Left lung (tissue), 10 donors: ENCODE data around the gene SLBP. TPM values are rescaled to one million over a fixed set of nuclear protein-coding genes. Genes with fewer than 3 reads are reported as not detected.

Experiments used
- ATAC-seq: fragments of 200-7000 bp; cut with Tn5 transposase; one replicate; pipeline ENCODE4 v1.9.1; 2020; ENCODE audit warnings: moderate library complexity
- DNase-seq, 4 donors: peaks; one replicate each; pipeline ENCODE4 v3.0.0-alpha.2; 2013 to 2020
- H3K27ac ChIP-seq, 2 donors: fragments of 200-600 bp; sonication (generic) in 1 of 2; one replicate each; pipeline versions ENCODE4 v1.5.0 to v1.8.0; 2020 to 2021
- H3K27me3 ChIP-seq, 2 donors: fragments of 200-600 bp; sonication (generic) in 1 of 2; one replicate each; pipeline versions ENCODE4 v1.5.0 to v1.8.0; 2020 to 2021
- H3K36me3 ChIP-seq, 2 donors: fragments of 200-600 bp; sonication (generic) in 1 of 2; one replicate each; pipeline versions ENCODE4 v1.5.0 to v1.8.0; 2020 to 2021
- H3K4me1 ChIP-seq, 2 donors: fragments of 200-600 bp; one replicate each; pipeline ENCODE4 v1.8.0; 2021
- H3K4me3 ChIP-seq, 2 donors: fragments of 200-600 bp; sonication (generic) in 1 of 2; one replicate each; pipeline versions ENCODE4 v1.5.0 to v1.8.0; 2020 to 2021; ENCODE audit warnings: mild to moderate bottlenecking in 1 of 2
- H3K9me3 ChIP-seq, 2 donors: fragments of 200-600 bp; sonication (generic) in 1 of 2; one replicate each; pipeline versions ENCODE4 v1.5.0 to v1.8.0; 2020 to 2021
- intact Hi-C, 2 donors: fragments of 100-400 bp; cut with DNase I; formaldehyde crosslinking; loops; one replicate each; pipeline versions ENCODE4 v1.11.2 to v1.14.2; 2022
- polyA plus RNA-seq, 6 donors: library from polyadenylated mRNA; unstranded; fragments of 120-200 nt; gene quantifications; one replicate each; pipeline ENCODE4 v1.2.1, GENCODE V29; 2013; ENCODE audit not compliant: insufficient read length in 6 of 6
- total RNA-seq, 2 donors: library from RNA; stranded (reverse); fragmentation: NEBNext Ultra II Directional; extraction: Animal tissue kit (Norgen Biotek cat#: 25700); gene quantifications; one replicate each; pipeline ENCODE4 v1.2.1, GENCODE V29; 2021
- TF ChIP-seq, protein P1 (sequence below), 2 donors: fragments of 200-600 bp; sonication (generic) in 1 of 2; IDR thresholded peaks; one replicate each; pipeline versions ENCODE4 v1.5.0 to v1.8.0; 2021; ENCODE audit warnings: antibody characterized with exemption in 2 of 2
- donor health status: DM: no; HTN: yes; CAD: no.
- donor health status: DM: no; HTN: no; CAD: no.

Gene SLBP
- total and polyA plus RNA-seq, 8 donors: 39.1 to 73.0 (median 60.0) TPM

GRCh38 chr4:1666391-1666790 is 45.7 kb downstream of the SLBP start:
- no peak for DNase-seq
- intact Hi-C loops: no loop called here

GRCh38 chr4:1664141-1664540 is 48.0 kb downstream of the SLBP start:
- ATAC-seq: no peak
- Histone ChIP-seq H3K9me3 (no peaks in the 10 kb centered on the region), H3K4me1 (no peaks in the 10 kb centered on the region), H3K4me3 (no peak overlapping the region), H3K27me3 (no peaks in the 10 kb centered on the region), H3K27ac (no peak overlapping the region), H3K36me3 (no peaks in the 10 kb centered on the region)
- DNase-seq: no peak
- intact Hi-C loops: no loop called here
- TF ChIP-seq, protein P1, sequence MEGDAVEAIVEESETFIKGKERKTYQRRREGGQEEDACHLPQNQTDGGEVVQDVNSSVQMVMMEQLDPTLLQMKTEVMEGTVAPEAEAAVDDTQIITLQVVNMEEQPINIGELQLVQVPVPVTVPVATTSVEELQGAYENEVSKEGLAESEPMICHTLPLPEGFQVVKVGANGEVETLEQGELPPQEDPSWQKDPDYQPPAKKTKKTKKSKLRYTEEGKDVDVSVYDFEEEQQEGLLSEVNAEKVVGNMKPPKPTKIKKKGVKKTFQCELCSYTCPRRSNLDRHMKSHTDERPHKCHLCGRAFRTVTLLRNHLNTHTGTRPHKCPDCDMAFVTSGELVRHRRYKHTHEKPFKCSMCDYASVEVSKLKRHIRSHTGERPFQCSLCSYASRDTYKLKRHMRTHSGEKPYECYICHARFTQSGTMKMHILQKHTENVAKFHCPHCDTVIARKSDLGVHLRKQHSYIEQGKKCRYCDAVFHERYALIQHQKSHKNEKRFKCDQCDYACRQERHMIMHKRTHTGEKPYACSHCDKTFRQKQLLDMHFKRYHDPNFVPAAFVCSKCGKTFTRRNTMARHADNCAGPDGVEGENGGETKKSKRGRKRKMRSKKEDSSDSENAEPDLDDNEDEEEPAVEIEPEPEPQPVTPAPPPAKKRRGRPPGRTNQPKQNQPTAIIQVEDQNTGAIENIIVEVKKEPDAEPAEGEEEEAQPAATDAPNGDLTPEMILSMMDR (IDR thresholded peaks at IDR 0.05): no peak

More at GRCh38 chr4:1666391-1666790, 45.7 kb downstream of the SLBP start:
- TF ChIP-seq, protein P1 (IDR thresholded peaks at IDR 0.05): no peak
- Histone ChIP-seq H3K36me3 (no peaks in the 10 kb centered on the region), H3K27me3 (no peaks in the 10 kb centered on the region), H3K27ac (no peak overlapping the region), H3K4me3 (no peak overlapping the region), H3K9me3 (no peaks in the 10 kb centered on the region), H3K4me1 (no peaks in the 10 kb centered on the region)
- no peak for ATAC-seq

DNA sequence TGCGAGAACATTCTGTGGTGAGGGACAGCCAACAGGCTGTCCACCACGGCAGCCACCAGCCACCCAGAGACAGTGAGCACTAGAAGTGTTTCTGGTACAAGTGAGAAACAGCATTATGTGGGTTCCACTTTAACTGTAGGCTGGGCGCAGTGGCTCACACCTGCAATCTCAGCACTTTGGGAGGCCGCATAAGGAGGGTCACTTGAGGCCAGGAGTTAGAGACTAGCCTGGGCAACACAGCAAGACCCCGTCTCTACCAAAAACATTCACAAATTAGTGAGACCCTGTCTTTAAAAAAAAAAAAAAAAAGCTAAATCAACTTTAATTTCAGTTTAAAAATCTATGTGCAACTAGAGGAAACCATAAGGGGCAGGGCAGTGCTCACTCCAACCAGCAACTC is 48.6 kb downstream of the SLBP start:
- H3K4me3 ChIP-seq: no peak overlapping the region
- H3K9me3 ChIP-seq: no peaks in the 10 kb centered on the region
- DNase-seq (no peak), ATAC-seq (no peak)
- H3K36me3 ChIP-seq: no peaks in the 10 kb centered on the region
- TF ChIP-seq, protein P1 (IDR thresholded peaks at IDR 0.05): no peak
- no peaks in the 10 kb centered on the region for H3K27me3 ChIP-seq
- H3K27ac ChIP-seq: no peak overlapping the region
- no peaks in the 10 kb centered on the region for H3K4me1 ChIP-seq
- intact Hi-C loops: no loop called here

DNA sequence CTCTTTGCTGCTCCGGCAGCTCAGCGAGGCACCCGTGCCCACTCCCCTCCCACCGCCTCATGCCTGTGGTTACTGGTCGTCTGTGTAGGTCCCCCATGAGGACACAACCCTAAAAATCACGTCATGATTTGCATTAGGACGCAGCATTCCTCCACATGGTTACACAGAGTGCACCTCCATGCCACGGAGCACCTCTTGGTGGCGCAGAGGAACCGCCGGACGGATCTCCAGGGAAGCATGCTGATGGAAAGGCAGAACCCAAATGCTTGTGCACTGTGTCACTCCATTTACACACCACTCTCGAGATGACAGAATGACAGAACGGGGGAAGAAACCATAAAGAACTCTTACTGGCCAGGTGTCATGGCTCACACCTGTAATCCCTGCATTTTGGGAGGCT is 50.4 kb downstream of the SLBP start:
- no peak for ATAC-seq
- no peak overlapping the region for H3K4me3 ChIP-seq

DNA sequence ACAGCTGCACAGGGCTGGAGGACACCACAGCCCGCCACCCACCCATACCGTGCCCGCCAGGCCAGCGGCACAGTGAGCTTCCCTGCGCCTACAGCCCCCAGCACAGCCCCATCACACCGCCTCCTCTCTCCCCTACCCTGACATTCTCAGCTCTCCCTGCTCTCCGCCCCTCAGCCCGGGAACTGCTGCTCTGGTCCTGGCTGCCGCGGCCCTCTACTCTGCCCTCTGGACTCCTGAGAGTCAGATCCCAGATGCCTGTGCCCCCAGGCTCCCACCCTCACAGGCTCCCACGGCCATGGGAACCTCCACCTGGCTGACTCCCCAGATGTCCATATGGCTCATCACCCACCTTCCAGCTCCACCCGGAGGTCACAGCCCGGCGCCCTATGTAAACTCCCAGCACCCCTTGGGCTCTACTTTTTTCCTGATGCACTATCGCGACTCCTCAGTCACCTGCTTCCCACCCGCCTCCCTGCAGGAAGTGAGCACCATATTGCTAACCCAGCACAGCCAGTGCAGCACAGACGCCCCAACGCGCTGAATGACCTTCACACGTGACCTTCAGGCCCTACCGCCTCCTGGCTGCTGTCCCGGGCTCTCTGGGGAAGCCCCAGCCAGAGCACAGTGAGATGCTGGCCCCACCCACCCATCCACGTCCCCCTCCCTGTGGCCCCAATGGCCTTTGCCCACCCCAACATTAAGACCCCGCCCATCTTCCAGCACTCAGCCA is 51.0 kb downstream of the SLBP start:
- no peak for ATAC-seq
- DNase-seq: peak in 1 of 4 donors; percentile 59
- intact Hi-C loops: no loop called here
- no peaks in the 10 kb centered on the region for H3K9me3 ChIP-seq
- no peaks in the 10 kb centered on the region for H3K27me3 ChIP-seq
- no peak overlapping the region for H3K27ac ChIP-seq
- H3K4me3 ChIP-seq: no peak overlapping the region
- no peaks in the 10 kb centered on the region for H3K4me1 ChIP-seq
- TF ChIP-seq, protein P1 (IDR thresholded peaks at IDR 0.05): no peak
- H3K36me3 ChIP-seq: no peaks in the 10 kb centered on the region

More for the DNA sequence above, 50.4 kb downstream of the SLBP start:
- Histone ChIP-seq H3K9me3 (no peaks in the 10 kb centered on the region), H3K36me3 (no peaks in the 10 kb centered on the region), H3K4me1 (no peaks in the 10 kb centered on the region), H3K27me3 (no peaks in the 10 kb centered on the region), H3K27ac (no peak overlapping the region)
- no peak for DNase-seq
- intact Hi-C loops: no loop called here
- TF ChIP-seq, protein P1 (IDR thresholded peaks at IDR 0.05): no peak
